SU-DHL-6 (cell line): ENCODE results near the gene PLXNC1.

Experiments
- H2AFZ ChIP-seq: fragments of 200-600 bp; sonication (generic); 2 replicates; pipeline ENCODE4 v1.6.1; 2014; ENCODE audit warnings: low read depth, mild to moderate bottlenecking, moderate library complexity, mixed read lengths, antibody characterized with exemption, low read length; ENCODE audit not compliant: severe bottlenecking
- H3F3A ChIP-seq: fragments of 200-600 bp; shearing (Covaris generic); 2 replicates; pipeline ENCODE4 v1.6.0; 2016; ENCODE audit warnings: antibody characterized with exemption, mild to moderate bottlenecking; ENCODE audit not compliant: insufficient read depth
- H3K27ac ChIP-seq: fragments of 200-600 bp; sonication (generic); 2 replicates; pipeline ENCODE4 v1.5.1; 2016; ENCODE audit warnings: low read depth, mild to moderate bottlenecking, low read length, moderate library complexity, mixed read lengths
- H3K27me3 ChIP-seq: fragments of 200-600 bp; sonication (generic), shearing (Covaris generic); 2 replicates; pipeline ENCODE4 v1.6.0; 2014; ENCODE audit warnings: mild to moderate bottlenecking, low read length
- H3K36me3 ChIP-seq: fragments of 200-600 bp; sonication (generic); 2 replicates; pipeline ENCODE4 v1.6.1; 2014; ENCODE audit warnings: mild to moderate bottlenecking, low read length, mixed read lengths
- H3K4me2 ChIP-seq: fragments of 300-600, 200-600 bp; shearing (Covaris generic), sonication (generic); 2 replicates; pipeline ENCODE4 v1.6.0; 2014; ENCODE audit warnings: low read length, low read depth, mild to moderate bottlenecking; ENCODE audit not compliant: poor library complexity, severe bottlenecking
- H3K4me3 ChIP-seq: fragments of 200-600 bp; sonication (generic); 2 replicates; pipeline ENCODE4 v1.5.1; 2014; ENCODE audit warnings: antibody characterized with exemption, low read length, mild to moderate bottlenecking, mixed read lengths; ENCODE audit not compliant: insufficient read depth, poor library complexity, severe bottlenecking
- H3K79me2 ChIP-seq: fragments of 200-600 bp; sonication (generic); 2 replicates; pipeline ENCODE4 v1.6.1; 2014; ENCODE audit warnings: mild to moderate bottlenecking, low read length, moderate library complexity; ENCODE audit not compliant: insufficient read depth
- H3K9ac ChIP-seq: fragments of 200-600 bp; sonication (generic); 2 replicates; pipeline ENCODE4 v1.7.0; 2014; ENCODE audit warnings: mild to moderate bottlenecking, low read length
- H3K9me2 ChIP-seq: fragments of 200-600 bp; sonication (generic); replicated peaks from 2 replicates; pipeline ENCODE4 v1.6.1; 2014; ENCODE audit warnings: low read length; ENCODE audit not compliant: insufficient read depth
- H3K9me3 ChIP-seq: fragments of 200-600 bp; sonication (generic); 2 replicates; pipeline ENCODE4 v1.6.1; 2014; ENCODE audit warnings: low read length, mixed read lengths; ENCODE audit not compliant: insufficient read depth
- H4K20me1 ChIP-seq: fragments of 200-600 bp; sonication (generic); 2 replicates; pipeline ENCODE4 v1.6.1; 2014; ENCODE audit warnings: low read depth, mild to moderate bottlenecking, antibody characterized with exemption, low read length, moderate library complexity, mixed read lengths
- EZH2phosphoT487 ChIP-seq: fragments of 200-600 bp; sonication (generic), shearing (Covaris generic); conservative IDR thresholded peaks from 2 replicates; pipeline ENCODE4 v1.6.1; 2018; ENCODE audit warnings: mild to moderate bottlenecking, antibody characterized with exemption, low read length, moderate library complexity, mixed read lengths
- TF ChIP-seq, protein P1 (sequence below): fragments of 200-600 bp; sonication (generic); IDR thresholded peaks from one replicate; pipeline ENCODE4 v1.5.1; 2017; ENCODE audit warnings: antibody characterized with exemption, mild to moderate bottlenecking, low read length, moderate library complexity; ENCODE audit not compliant: insufficient read depth, poor library complexity, severe bottlenecking

The PLXNC1 gene

DNA sequence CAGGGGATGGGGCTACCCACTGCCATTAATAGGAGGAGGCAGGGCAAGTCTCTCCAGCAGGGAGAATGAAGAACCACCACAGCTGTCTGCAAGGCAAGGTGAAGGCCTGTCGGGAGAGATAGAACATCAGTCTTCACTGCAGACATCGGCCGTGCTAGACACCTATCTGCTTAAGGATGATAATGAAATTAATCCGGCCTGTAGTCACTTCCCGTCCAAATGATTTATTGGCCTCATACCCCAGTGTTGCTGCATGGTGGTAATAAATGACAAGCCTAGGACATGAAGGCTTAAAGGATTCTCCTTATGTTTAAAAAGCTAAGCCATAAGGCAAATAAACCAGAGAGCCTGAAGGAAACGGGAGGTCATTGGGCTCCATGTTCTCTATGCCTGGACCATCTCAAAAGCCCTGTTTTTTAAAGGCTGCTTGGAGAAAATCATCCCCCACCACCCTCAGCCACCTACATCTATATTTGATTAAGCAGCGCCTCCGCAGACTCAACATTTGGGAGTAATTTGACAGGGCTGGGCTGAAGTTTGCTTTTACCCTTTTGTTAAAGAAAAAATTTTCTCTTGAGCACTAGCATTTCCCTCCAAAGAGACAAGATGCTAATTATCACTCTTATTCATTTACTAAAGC, 137.7 kb downstream of the PLXNC1 start:
- no peak overlapping the region for H2AFZ ChIP-seq
- H3K36me3 ChIP-seq: no peaks in the 10 kb centered on the region
- H3F3A ChIP-seq: no peaks in the 10 kb centered on the region
- no peaks in the 10 kb centered on the region for H3K9me3 ChIP-seq
- no peak for TF ChIP-seq EZH2phosphoT487
- TF ChIP-seq, protein P1, sequence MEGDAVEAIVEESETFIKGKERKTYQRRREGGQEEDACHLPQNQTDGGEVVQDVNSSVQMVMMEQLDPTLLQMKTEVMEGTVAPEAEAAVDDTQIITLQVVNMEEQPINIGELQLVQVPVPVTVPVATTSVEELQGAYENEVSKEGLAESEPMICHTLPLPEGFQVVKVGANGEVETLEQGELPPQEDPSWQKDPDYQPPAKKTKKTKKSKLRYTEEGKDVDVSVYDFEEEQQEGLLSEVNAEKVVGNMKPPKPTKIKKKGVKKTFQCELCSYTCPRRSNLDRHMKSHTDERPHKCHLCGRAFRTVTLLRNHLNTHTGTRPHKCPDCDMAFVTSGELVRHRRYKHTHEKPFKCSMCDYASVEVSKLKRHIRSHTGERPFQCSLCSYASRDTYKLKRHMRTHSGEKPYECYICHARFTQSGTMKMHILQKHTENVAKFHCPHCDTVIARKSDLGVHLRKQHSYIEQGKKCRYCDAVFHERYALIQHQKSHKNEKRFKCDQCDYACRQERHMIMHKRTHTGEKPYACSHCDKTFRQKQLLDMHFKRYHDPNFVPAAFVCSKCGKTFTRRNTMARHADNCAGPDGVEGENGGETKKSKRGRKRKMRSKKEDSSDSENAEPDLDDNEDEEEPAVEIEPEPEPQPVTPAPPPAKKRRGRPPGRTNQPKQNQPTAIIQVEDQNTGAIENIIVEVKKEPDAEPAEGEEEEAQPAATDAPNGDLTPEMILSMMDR: no peak
- H3K4me2 ChIP-seq: no peak overlapping the region
- H3K9me2 ChIP-seq: no peaks in the 10 kb centered on the region
- H3K27ac ChIP-seq: no peak overlapping the region
- no peak overlapping the region for H3K4me3 ChIP-seq
- no peaks in the 10 kb centered on the region for H3K27me3 ChIP-seq
- no peak overlapping the region for H3K9ac ChIP-seq
- H3K79me2 ChIP-seq: no peaks in the 10 kb centered on the region
- no peaks in the 10 kb centered on the region for H4K20me1 ChIP-seq

GRCh38 chr12:94286583-94287244, 138.3 kb downstream of the PLXNC1 start:
- Histone ChIP-seq H3K79me2 (no peaks in the 10 kb centered on the region), H3K9me2 (no peaks in the 10 kb centered on the region), H2AFZ (no peak overlapping the region), H3K9ac (no peak overlapping the region), H3F3A (no peaks in the 10 kb centered on the region), H3K9me3 (no peaks in the 10 kb centered on the region), H3K4me3 (no peak overlapping the region), H3K27me3 (no peaks in the 10 kb centered on the region), H3K36me3 (no peaks in the 10 kb centered on the region), H3K27ac (no peak overlapping the region), H3K4me2 (no peak overlapping the region), H4K20me1 (no peaks in the 10 kb centered on the region)
- no peak for TF ChIP-seq EZH2phosphoT487
- TF ChIP-seq, protein P1: no peak

GRCh38 chr12:94287245-94287628, 138.9 kb downstream of the PLXNC1 start:
- no peak overlapping the region for H3K4me2 ChIP-seq
- no peak overlapping the region for H2AFZ ChIP-seq
- no peaks in the 10 kb centered on the region for H3K79me2 ChIP-seq
- no peaks in the 10 kb centered on the region for H3F3A ChIP-seq
- H3K9ac ChIP-seq: no peak overlapping the region
- H3K27ac ChIP-seq: no peak overlapping the region
- TF ChIP-seq, protein P1: no peak
- TF ChIP-seq EZH2phosphoT487: no peak
- H3K9me3 ChIP-seq: no peaks in the 10 kb centered on the region
- H3K36me3 ChIP-seq: no peaks in the 10 kb centered on the region
- H3K27me3 ChIP-seq: no peaks in the 10 kb centered on the region
- H3K9me2 ChIP-seq: no peaks in the 10 kb centered on the region
- no peaks in the 10 kb centered on the region for H4K20me1 ChIP-seq
- no peak overlapping the region for H3K4me3 ChIP-seq
